Astrocyte (in vitro differentiated cells and primary cell): ENCODE measurements around the gene CYGB.

Experiments used
- EZH2 ChIP-seq: IDR thresholded peaks from 2 replicates; pipeline ENCODE4 v1.6.1; 2012; ENCODE audit warnings: mild to moderate bottlenecking, low read length, inconsistent platforms; ENCODE audit not compliant: insufficient read depth
- TF ChIP-seq, protein P1 (sequence below): IDR thresholded peaks from 2 replicates; pipeline ENCODE4 v1.5.1; 2011; ENCODE audit warnings: low read depth, mild to moderate bottlenecking, inconsistent platforms, low read length, moderate library complexity; ENCODE audit not compliant: insufficient read depth

DNA sequence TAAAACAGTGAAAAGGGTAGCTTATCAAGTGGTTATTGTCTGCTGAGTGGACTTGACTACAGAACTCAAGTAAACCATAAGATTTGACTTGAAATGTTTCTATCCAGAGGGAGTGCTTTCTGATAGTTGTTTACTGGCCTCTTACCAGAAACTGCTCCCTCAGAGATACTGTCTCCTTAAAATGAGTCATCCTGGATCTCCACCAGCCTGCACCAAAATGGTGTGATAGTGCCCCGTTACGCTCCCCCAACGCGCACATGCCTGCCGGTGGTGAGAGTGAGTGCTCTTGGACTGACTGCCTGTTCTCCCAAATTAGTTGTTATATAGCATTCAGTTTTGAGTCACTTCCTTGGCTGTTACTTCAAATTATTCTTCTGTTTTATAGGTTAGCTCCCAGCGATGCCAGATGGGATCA, 25.2 kb upstream of the CYGB start:
- TF ChIP-seq, protein P1, sequence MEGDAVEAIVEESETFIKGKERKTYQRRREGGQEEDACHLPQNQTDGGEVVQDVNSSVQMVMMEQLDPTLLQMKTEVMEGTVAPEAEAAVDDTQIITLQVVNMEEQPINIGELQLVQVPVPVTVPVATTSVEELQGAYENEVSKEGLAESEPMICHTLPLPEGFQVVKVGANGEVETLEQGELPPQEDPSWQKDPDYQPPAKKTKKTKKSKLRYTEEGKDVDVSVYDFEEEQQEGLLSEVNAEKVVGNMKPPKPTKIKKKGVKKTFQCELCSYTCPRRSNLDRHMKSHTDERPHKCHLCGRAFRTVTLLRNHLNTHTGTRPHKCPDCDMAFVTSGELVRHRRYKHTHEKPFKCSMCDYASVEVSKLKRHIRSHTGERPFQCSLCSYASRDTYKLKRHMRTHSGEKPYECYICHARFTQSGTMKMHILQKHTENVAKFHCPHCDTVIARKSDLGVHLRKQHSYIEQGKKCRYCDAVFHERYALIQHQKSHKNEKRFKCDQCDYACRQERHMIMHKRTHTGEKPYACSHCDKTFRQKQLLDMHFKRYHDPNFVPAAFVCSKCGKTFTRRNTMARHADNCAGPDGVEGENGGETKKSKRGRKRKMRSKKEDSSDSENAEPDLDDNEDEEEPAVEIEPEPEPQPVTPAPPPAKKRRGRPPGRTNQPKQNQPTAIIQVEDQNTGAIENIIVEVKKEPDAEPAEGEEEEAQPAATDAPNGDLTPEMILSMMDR: no peak
- no peak for TF ChIP-seq EZH2
